Thoracic aorta (tissue), 2 donors: Measurements from ENCODE around the gene SCRN2. TPM values are rescaled to one million over a fixed set of nuclear protein-coding genes. Genes with fewer than 3 reads are reported as not detected.

ENCODE experiments used
- ATAC-seq: fragments of 150-250 bp; one replicate; pipeline ENCODE4 v1.8.0; 2017; ENCODE audit warnings: low read depth; ENCODE audit not compliant: insufficient number of reproducible peaks, low FRiP score
- DNase-seq: peaks from one replicate; pipeline ENCODE4 v3.0.0-alpha.2; 2020; ENCODE audit warnings: low spot score
- H3K27ac ChIP-seq, 2 donors: fragments of 200-600 bp; sonication (generic); 1 replicate in 1 of 2; 2 replicates in 1 of 2; pipeline ENCODE4 v1.5.1; 2016; ENCODE audit warnings: mild to moderate bottlenecking in 2 of 2, moderate library complexity in 2 of 2
- H3K27me3 ChIP-seq: fragments of 200-600 bp; sonication (generic); replicated peaks from 2 replicates; pipeline ENCODE4 v1.6.0; 2016; ENCODE audit warnings: mild to moderate bottlenecking; ENCODE audit not compliant: insufficient read depth
- H3K36me3 ChIP-seq: fragments of 200-600 bp; sonication (generic); one replicate; pipeline ENCODE4 v1.5.1; 2016
- H3K4me1 ChIP-seq, 2 donors: fragments of 200-600 bp; sonication (generic); 1 replicate in 1 of 2; 2 replicates in 1 of 2; pipeline versions ENCODE4 v1.5.1 to v1.6.0; 2016; ENCODE audit warnings: low read depth in 2 of 2, mild to moderate bottlenecking in 1 of 2; ENCODE audit not compliant: control insufficient read depth in 1 of 2
- H3K4me3 ChIP-seq: fragments of 200-600 bp; sonication (generic); 2 replicates; pipeline ENCODE4 v1.5.1; 2016; ENCODE audit warnings: mild to moderate bottlenecking
- H3K9me3 ChIP-seq: fragments of 200-600 bp; sonication (generic); 2 replicates; pipeline ENCODE4 v1.5.1; 2016
- total RNA-seq, 2 donors: library from RNA; depleted of rRNA; stranded (reverse); fragments of >200 nt; gene quantifications; one replicate each; pipeline versions ENCODE4 v1.1.0 to v1.2.3, GENCODE V29; 2016
- TF ChIP-seq, protein P1 (sequence below): fragments of 200-600 bp; sonication (generic); IDR thresholded peaks from one replicate; pipeline ENCODE4 v1.5.1; 2019; ENCODE audit warnings: antibody characterized with exemption

The SCRN2 gene
- total RNA-seq, 2 donors from 2014 or later: 22.9 to 29.3 TPM

DNA sequence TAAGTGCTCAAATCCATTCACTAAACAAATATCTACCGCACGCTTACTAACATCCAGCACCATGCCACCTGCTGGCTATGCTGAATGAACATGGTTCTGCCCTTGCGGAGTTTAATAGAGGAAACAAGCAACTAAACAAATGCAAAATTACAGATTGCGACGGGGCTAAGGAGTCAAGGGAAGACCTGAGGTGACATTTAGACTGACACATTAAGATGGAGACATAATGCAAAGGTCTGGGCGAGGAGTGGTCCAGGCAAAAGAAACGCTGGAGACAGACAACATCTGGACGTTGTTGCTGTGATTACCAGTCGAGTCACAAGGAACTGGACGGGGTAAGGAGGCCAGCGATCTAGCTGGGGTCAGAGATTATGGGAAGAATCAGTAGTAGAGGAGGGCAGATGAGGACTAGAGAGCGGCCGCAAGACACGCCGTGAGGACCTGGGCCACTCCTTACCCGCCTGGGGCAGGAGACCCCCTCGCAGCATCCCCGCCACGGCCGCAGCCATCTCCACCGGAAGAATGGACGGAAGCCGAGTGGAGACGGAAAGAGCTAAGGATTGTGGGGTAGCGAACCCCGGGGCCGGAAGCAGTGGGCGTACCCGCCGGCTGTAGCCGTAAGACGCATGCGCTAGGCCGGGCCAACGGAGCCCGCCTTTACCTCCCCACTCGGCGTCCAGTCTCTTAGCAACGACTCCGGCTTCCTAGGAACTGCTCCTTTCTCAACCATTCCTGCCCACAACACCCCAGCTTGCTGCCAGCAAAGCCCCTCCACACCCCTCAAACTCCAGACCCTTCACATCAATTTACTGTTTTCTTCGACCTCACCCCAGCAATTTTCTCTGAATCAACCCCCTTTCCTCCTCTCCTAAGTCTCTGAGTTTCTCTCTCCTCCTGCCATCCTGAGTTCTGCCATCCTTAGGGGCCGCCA lies 9.8 kb downstream of the SCRN2 start, which contains the start of the genes LRRC46 and MRPL10:
LRRC46 (plus strand) TSS at position 668 of the 931 bp plus-strand sequence. CDS start 320 bp downstream, outside the sequence.
MRPL10 (minus strand) TSS at position 539 of the 931 bp plus-strand sequence; CDS start at position 509, 30 bp downstream.
- peaks cover 16% of the 10 kb centered on the region for H3K36me3 ChIP-seq
- DNase-seq (peak; percentile 58), ATAC-seq (peak; percentile 76)
- H3K27ac ChIP-seq: peak within 1 kb of the TSS; percentile 70 to 75
- no peaks in the 10 kb centered on the region for H3K27me3 ChIP-seq
- TF ChIP-seq, protein P1, sequence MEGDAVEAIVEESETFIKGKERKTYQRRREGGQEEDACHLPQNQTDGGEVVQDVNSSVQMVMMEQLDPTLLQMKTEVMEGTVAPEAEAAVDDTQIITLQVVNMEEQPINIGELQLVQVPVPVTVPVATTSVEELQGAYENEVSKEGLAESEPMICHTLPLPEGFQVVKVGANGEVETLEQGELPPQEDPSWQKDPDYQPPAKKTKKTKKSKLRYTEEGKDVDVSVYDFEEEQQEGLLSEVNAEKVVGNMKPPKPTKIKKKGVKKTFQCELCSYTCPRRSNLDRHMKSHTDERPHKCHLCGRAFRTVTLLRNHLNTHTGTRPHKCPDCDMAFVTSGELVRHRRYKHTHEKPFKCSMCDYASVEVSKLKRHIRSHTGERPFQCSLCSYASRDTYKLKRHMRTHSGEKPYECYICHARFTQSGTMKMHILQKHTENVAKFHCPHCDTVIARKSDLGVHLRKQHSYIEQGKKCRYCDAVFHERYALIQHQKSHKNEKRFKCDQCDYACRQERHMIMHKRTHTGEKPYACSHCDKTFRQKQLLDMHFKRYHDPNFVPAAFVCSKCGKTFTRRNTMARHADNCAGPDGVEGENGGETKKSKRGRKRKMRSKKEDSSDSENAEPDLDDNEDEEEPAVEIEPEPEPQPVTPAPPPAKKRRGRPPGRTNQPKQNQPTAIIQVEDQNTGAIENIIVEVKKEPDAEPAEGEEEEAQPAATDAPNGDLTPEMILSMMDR: no peak
- peak within 1 kb of the TSS; percentile 85 for H3K4me3 ChIP-seq
- no peaks in the 10 kb centered on the region for H3K9me3 ChIP-seq
- H3K4me1 ChIP-seq: peaks cover 13 to 18% of the 10 kb centered on the region in 2 donors

DNA sequence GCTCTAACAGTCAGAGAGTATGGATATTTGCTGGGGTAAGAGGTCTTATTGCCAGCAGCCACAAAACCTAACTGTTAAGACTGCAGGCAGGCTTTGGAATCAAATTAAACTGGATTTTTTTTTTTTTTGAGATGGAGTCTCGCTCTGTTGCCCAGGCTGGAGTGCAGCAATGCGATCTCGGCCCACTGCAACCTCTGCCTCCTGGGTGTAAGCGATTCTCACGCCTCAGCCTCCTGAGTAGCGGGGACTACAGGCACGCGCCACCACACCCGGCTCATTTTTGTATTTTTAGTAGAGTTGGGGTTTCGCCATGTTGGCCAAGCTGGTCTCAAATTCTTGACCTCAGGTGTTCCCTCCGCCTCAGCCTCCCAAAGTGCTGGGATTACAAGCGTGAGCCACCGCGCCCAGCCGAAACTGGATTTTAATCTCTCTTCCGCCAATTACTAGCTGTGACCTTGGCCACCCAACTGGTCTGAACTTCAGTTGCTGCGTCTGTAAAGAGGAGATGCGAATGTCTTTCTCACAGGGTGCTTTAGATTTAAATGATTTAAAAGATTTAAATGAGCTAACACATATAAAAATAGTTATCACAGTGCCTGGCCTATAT lies 10.6 kb downstream of the SCRN2 start:
- TF ChIP-seq, protein P1: no peak
- ATAC-seq: no peak
- H3K27ac ChIP-seq: peak overlapping the region; percentile 70 to 75

DNA sequence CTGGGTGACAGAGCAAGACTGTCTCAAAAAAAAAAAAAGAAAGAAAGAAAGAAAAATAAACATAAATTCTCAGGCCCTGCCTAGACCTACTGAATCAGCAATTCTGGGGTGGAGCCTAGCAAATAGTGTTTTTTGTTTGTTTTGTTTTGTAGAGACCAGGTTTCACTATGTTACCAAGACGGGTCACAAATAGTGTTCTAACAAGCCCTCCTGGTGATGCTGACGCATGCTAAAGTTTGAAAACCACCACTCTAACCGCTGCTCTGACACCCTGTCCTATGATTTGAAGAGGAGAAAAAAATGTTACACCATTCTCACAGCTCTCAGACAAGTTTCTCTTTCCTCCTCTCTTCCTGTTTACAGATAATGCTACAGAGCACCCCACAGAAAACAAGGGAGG lies 11.2 kb downstream of the SCRN2 start:
- Histone ChIP-seq H3K36me3 (peaks cover 27% of the 10 kb centered on the region), H3K27ac (no peak overlapping the region), H3K27me3 (no peaks in the 10 kb centered on the region), H3K9me3 (no peaks in the 10 kb centered on the region), H3K4me3 (no peak overlapping the region), H3K4me1 (peaks cover 13 to 18% of the 10 kb centered on the region in 2 donors)
- no peak for ATAC-seq
- DNase-seq: no peak
- TF ChIP-seq, protein P1: no peak

More for the DNA sequence above, 10.6 kb downstream of the SCRN2 start:
- Histone ChIP-seq H3K9me3 (no peaks in the 10 kb centered on the region), H3K4me3 (peak overlapping the region; percentile 85), H3K27me3 (no peaks in the 10 kb centered on the region), H3K4me1 (peaks cover 13 to 18% of the 10 kb centered on the region in 2 donors), H3K36me3 (peaks cover 23% of the 10 kb centered on the region)
- no peak for DNase-seq

DNA sequence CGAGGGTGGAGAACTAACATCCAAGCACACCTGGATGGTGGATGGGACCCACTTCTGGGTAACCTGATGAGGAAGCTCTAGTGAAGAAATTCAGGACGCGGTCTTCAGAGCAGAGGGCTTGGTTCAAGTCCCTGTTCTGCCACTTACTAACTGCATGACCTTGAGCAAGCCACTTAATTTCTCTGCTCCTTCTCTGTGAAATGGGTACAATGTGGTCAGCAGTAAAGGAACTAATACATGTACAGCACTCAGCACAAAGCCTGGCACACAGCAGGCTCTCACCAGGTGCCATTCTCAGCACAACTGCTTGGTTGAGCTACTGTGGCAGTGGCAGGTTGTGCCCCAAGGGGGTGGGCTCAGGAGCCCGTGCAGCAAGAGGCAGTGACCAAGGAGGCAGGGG lies 17.6 kb downstream of the SCRN2 start:
- H3K27ac ChIP-seq: no peak overlapping the region
- peaks cover 43% of the 10 kb centered on the region for H3K36me3 ChIP-seq
- no peaks in the 10 kb centered on the region for H3K9me3 ChIP-seq
- TF ChIP-seq, protein P1: no peak
- DNase-seq (no peak), ATAC-seq (no peak)
- H3K27me3 ChIP-seq: no peaks in the 10 kb centered on the region
- peaks cover 11 to 20% of the 10 kb centered on the region in 2 donors for H3K4me1 ChIP-seq
- no peak overlapping the region for H3K4me3 ChIP-seq

DNA sequence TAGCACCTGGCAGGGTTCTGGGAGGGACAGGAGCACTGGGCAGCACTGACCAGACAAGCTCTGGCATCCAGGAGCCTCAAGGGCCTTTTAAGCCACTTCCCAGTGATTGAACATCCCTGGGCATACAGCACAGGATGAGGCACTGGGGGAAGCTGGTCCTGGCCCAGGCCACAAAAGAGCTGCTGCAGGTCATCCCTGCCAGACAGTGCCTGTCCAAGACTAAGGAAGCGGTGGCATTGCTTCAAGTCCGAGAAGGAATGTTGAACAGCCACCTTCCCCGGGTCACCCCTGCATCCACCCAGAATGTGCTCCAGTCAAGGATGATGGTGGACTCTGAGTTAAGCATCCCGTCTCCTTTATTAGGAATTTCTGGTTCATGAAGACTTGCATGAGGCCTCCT lies 18.3 kb downstream of the SCRN2 start:
- Histone ChIP-seq H3K27me3 (no peaks in the 10 kb centered on the region), H3K9me3 (no peaks in the 10 kb centered on the region), H3K4me1 (peaks cover 11 to 20% of the 10 kb centered on the region in 2 donors), H3K4me3 (no peak overlapping the region), H3K27ac (no peak overlapping the region), H3K36me3 (peaks cover 46% of the 10 kb centered on the region)
- TF ChIP-seq, protein P1: no peak
- ATAC-seq (no peak), DNase-seq (no peak)
